ENCODE data around the gene ARHGEF28.

DNA sequence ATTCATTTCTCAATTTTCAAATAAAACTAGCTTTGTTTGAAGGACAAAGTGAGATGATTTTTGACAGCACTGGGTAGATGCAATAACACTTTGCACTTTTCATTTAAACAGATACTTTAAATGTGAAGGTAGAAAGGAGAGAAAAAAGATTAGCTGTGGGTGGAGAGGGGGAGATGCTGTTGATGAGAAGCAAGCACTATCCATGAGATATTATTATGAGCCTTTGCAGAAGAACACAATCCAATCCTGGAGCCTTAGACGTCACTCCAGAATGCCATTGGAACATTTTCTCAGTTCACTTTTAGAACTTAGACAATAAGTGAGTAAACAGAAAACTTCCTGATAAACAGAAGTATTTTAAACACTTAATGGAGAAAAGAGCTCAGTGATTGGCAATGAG lies 351.1 kb downstream of the ARHGEF28 start:
- TF ChIP-seq RELA (IDR thresholded peaks at IDR 0.05; ENCODE audit: borderline replicate concordance, partially characterized antibody) (no peak), JUNB (IDR thresholded peaks at IDR 0.05) (no peak), CHD1 (IDR thresholded peaks at IDR 0.05; ENCODE audit: low read depth, low read length) (no peak)
- TF ChIP-seq, protein P1, sequence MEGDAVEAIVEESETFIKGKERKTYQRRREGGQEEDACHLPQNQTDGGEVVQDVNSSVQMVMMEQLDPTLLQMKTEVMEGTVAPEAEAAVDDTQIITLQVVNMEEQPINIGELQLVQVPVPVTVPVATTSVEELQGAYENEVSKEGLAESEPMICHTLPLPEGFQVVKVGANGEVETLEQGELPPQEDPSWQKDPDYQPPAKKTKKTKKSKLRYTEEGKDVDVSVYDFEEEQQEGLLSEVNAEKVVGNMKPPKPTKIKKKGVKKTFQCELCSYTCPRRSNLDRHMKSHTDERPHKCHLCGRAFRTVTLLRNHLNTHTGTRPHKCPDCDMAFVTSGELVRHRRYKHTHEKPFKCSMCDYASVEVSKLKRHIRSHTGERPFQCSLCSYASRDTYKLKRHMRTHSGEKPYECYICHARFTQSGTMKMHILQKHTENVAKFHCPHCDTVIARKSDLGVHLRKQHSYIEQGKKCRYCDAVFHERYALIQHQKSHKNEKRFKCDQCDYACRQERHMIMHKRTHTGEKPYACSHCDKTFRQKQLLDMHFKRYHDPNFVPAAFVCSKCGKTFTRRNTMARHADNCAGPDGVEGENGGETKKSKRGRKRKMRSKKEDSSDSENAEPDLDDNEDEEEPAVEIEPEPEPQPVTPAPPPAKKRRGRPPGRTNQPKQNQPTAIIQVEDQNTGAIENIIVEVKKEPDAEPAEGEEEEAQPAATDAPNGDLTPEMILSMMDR (IDR thresholded peaks at IDR 0.05 in 2 of 3, conservative IDR thresholded peaks at IDR 0.05 in 1 of 3; ENCODE audit: control insufficient read depth in 2 of 3, extremely low read depth in 1 of 3, insufficient read depth in 1 of 3, low read depth in 3 of 3, low read length in 3 of 3), result no peak

All from GM12878 (cell line).